Epithelial cell of proximal tubule (primary cell): Measurements from ENCODE around the gene RASSF10. TPM values are rescaled to one million over a fixed set of nuclear protein-coding genes. Genes with fewer than 3 reads are reported as not detected.

ENCODE experiments used
- DNase-seq: peaks from one replicate; pipeline ENCODE4 v3.0.0-alpha.2; 2011; ENCODE audit warnings: low read depth
- H3K4me3 ChIP-seq: 2 replicates; pipeline ENCODE4 v1.5.1; 2011; ENCODE audit warnings: low read depth, mild to moderate bottlenecking, low read length
- CTCF ChIP-seq: conservative IDR thresholded peaks from 2 replicates; pipeline ENCODE4 v1.5.1; 2012; ENCODE audit warnings: low read depth, mild to moderate bottlenecking, low read length
- total RNA-seq: library from RNA; depleted of rRNA; stranded (reverse); fragments of >200 nt; gene quantifications from 2 replicates; pipeline ENCODE4 v1.2.3, GENCODE V29; 2015

The RASSF10 gene
- total RNA-seq, 1 donor from 2014 or later: 1.6 TPM

GRCh38 chr11:13061294-13061990, 52.3 kb downstream of the RASSF10 start:
- no peak for DNase-seq
- TF ChIP-seq CTCF: no peak
- H3K4me3 ChIP-seq: no peak overlapping the region
